Epithelial cell of proximal tubule (primary cell): ENCODE results near the gene CXCL12. TPM values are rescaled to one million over a fixed set of nuclear protein-coding genes. Genes with fewer than 3 reads are reported as not detected.

ENCODE experiments used
- DNase-seq: peaks from one replicate; pipeline ENCODE4 v3.0.0-alpha.2; 2011; ENCODE audit warnings: low read depth
- H3K4me3 ChIP-seq: 2 replicates; pipeline ENCODE4 v1.5.1; 2011; ENCODE audit warnings: low read depth, mild to moderate bottlenecking, low read length
- total RNA-seq: library from RNA; depleted of rRNA; stranded (reverse); fragments of >200 nt; gene quantifications from 2 replicates; pipeline ENCODE4 v1.2.3, GENCODE V29; 2015
- TF ChIP-seq, protein P1 (sequence below): conservative IDR thresholded peaks from 2 replicates; pipeline ENCODE4 v1.5.1; 2012; ENCODE audit warnings: low read depth, mild to moderate bottlenecking, low read length

Gene CXCL12
- total RNA-seq, 1 donor from 2014 or later: 0.46 TPM

DNA sequence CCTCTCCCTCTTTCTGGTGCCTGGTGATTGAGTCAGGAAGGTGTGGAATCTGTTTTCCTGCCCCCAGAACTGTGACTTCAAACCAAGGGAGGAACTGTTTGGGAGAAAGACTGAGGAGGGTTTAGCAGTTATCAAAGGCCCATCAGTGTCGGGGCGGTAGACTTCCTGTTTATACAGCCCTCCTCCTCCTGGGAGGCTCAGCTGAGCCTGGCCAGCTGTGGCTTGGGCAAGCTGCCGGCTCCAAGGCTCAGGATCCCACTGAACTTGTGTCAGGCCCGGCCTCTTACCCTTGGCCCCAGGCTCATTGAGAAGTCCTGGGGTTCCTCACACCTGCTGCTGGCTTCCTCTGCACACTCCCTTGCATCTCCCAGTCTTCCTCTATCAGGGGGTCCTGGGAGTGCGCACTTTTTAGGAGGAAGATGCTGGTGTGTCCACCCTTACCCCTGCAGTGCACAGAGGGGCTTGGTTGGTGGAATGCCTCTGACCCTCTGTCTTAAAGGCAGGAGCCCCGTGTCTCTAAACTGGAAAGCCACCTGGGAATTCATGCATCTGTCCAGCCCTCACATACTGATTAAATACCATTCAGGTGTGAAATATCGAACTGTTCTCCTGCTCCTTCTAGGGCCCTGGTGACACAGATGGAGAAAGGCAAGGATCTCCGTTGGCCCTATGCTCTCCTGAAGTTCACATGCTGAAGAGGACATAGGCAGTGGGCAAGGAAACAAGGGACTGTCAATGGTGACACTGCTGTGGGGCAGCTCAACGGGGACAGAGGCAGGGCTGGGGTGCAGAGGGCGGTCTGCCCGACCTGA, 32.4 kb downstream of the CXCL12 start:
- H3K4me3 ChIP-seq: no peak overlapping the region
- TF ChIP-seq, protein P1, sequence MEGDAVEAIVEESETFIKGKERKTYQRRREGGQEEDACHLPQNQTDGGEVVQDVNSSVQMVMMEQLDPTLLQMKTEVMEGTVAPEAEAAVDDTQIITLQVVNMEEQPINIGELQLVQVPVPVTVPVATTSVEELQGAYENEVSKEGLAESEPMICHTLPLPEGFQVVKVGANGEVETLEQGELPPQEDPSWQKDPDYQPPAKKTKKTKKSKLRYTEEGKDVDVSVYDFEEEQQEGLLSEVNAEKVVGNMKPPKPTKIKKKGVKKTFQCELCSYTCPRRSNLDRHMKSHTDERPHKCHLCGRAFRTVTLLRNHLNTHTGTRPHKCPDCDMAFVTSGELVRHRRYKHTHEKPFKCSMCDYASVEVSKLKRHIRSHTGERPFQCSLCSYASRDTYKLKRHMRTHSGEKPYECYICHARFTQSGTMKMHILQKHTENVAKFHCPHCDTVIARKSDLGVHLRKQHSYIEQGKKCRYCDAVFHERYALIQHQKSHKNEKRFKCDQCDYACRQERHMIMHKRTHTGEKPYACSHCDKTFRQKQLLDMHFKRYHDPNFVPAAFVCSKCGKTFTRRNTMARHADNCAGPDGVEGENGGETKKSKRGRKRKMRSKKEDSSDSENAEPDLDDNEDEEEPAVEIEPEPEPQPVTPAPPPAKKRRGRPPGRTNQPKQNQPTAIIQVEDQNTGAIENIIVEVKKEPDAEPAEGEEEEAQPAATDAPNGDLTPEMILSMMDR: no peak
- no peak for DNase-seq

DNA sequence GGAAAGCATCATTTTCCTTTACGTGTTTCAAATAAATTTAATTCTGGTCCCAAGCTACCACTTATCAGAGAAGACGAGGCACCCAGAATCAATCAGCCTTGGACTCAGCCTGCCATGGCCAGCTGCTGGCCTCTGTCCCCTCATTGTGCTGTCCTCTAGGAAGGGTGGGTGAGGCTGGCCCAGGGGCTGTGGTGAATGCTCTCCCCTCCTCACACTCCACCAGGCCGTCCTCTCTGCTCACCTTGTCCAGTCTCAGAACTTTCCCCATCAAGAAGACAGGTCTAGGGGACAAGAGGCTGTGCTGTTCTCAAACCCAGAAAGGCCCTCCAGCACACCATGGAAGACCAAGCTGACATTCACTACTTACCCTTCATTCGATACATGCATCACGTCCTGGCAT, 36.4 kb downstream of the CXCL12 start:
- no peak for DNase-seq
- H3K4me3 ChIP-seq: no peak overlapping the region
- TF ChIP-seq, protein P1: no peak

DNA sequence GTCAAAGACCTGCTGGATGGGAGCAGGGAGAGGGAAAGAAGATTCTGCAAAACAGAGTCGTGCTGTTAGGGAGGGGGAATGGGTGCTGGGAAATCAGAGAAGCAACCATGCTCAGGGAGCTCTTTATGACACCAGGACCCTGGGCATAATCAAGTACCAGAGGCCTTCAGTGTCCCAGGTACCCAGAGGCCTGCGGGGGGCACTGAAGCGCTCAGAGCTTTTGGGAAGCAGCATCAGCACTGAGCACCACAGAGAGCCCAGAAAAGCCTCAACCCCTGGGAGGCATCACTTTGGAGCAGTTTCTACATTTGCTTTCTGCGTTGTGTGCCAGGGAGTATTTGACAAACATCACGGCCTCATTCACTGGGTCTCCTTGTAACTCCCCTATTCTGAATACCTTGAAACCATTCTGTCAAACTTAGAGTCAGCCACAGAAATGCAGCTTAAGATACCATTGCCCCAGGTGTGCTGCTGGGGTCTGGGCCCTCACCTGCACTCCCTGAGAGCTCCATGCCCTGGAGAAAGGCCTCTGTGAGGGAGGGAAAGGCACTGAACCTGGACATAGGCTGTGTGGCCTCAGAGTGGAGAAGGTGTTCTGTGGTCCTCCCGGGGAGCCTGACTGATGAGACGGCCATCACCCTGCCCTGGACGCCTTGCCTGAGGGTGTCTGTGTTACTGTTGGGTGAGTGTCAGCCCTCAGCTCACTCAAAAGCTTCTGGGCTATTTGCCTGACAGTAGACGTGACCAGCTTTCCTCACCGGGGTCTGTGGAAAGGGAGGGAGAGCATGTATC, 37.1 kb downstream of the CXCL12 start:
- H3K4me3 ChIP-seq: no peak overlapping the region
- TF ChIP-seq, protein P1: no peak
- DNase-seq: no peak

DNA sequence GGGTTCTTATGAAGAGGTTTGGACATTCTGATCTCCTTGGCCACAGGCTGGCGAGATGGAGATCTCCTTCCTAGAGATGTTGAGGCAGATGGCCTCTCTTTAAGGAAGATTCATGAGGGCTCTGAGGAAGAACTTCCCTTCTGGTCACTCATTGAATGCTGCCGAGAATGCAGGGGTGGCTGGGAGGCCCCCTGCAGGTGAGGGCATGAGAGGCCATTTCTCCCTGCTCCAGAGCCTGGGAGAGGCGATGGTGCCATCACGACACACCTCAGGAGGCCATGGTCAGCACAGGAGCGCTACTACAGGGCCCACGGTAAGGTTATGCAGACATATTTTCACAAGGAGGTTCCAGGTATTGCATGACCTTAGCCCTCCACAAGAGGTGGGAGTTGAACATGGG, 40.2 kb downstream of the CXCL12 start:
- no peak for DNase-seq
- H3K4me3 ChIP-seq: no peak overlapping the region
- TF ChIP-seq, protein P1: no peak

DNA sequence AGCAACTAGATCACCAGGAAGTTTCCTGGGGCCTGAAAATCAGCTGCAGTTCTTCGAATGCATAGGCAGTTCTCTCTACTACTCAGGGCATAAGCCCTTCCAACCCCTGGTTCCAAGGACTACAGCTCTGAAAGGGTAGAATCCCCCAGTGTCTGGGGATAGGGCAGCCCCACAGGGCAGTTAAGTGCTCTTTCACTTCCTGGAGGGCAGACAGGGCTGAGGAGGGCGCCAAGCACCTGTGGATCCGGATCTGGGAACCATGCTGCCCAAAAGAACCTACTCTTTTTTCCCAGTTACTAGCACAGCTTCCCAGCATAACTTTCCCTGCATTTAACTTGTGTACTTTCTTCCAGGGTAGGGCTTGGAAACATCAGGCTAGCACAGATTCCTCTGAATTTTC, 41.1 kb downstream of the CXCL12 start:
- TF ChIP-seq, protein P1: peak; percentile 17
- no peak for DNase-seq
- no peak overlapping the region for H3K4me3 ChIP-seq

DNA sequence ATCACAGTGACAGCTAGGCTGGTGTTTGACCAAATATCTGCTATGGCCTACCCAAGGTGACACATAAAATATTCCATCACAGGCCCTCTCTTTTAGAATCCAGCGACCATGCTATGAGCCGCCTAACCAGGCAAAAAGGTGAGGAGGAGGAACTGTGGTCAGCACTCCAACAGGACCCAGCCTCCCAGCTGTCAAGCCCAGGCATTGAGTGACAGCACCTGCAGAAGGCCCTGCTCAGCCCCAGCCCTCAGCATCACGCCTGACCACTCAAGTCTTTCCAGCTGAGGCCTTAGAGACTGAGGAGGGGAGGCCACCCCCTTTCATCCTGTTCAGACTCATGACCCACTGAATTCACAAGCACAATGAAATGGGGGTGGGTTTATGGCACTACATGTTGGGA, 43.0 kb downstream of the CXCL12 start:
- DNase-seq: no peak
- no peak overlapping the region for H3K4me3 ChIP-seq
- TF ChIP-seq, protein P1: no peak
